ENCODE measurements around the gene PADI3. TPM values are rescaled to one million over a fixed set of nuclear protein-coding genes. Genes with fewer than 3 reads are reported as not detected.

The PADI3 gene
- total and polyA plus RNA-seq, 2 donors (not counting 3 experiments of a cell fraction or from before 2014, with no cell fraction given): not detected

- no peak overlapping the region for H3K27ac ChIP-seq (ENCODE audit: insufficient read depth, low read depth, low read length)
- no peaks in the 10 kb centered on the region for H3K9me3 ChIP-seq (replicated peaks; ENCODE audit: control insufficient read depth, insufficient read depth, low read length)
- H3K4me1 ChIP-seq (ENCODE audit: control insufficient read depth, extremely low read depth, insufficient read depth, low read length): no peaks in the 10 kb centered on the region
- TF ChIP-seq MYC (IDR thresholded peaks at IDR 0.05; ENCODE audit: low read depth, low read length): no peak
- TF ChIP-seq JUN (IDR thresholded peaks at IDR 0.05; ENCODE audit: borderline replicate concordance, insufficient read depth, insufficient read length, low read depth): no peak
- TF ChIP-seq EZH2 (IDR thresholded peaks at IDR 0.05; ENCODE audit: borderline replicate concordance, low read depth, low read length, severe bottlenecking): no peak
- no peak for TF ChIP-seq MAX (IDR thresholded peaks at IDR 0.05; ENCODE audit: insufficient read depth, insufficient read length)
- no peak for TF ChIP-seq POLR2A (IDR thresholded peaks at IDR 0.05; ENCODE audit: low read depth, low read length)
- TF ChIP-seq GATA2 (IDR thresholded peaks at IDR 0.05; ENCODE audit: insufficient read depth, insufficient read length, low read depth, low read length): no peak
- TF ChIP-seq FOS (IDR thresholded peaks at IDR 0.05; ENCODE audit: borderline replicate concordance, insufficient read depth, low read length): no peak
- no peak for TF ChIP-seq POLR2AphosphoS5 (IDR thresholded peaks at IDR 0.05; ENCODE audit: insufficient read depth, low read depth, low read length)
- TF ChIP-seq, protein P1, sequence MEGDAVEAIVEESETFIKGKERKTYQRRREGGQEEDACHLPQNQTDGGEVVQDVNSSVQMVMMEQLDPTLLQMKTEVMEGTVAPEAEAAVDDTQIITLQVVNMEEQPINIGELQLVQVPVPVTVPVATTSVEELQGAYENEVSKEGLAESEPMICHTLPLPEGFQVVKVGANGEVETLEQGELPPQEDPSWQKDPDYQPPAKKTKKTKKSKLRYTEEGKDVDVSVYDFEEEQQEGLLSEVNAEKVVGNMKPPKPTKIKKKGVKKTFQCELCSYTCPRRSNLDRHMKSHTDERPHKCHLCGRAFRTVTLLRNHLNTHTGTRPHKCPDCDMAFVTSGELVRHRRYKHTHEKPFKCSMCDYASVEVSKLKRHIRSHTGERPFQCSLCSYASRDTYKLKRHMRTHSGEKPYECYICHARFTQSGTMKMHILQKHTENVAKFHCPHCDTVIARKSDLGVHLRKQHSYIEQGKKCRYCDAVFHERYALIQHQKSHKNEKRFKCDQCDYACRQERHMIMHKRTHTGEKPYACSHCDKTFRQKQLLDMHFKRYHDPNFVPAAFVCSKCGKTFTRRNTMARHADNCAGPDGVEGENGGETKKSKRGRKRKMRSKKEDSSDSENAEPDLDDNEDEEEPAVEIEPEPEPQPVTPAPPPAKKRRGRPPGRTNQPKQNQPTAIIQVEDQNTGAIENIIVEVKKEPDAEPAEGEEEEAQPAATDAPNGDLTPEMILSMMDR (IDR thresholded peaks at IDR 0.05; ENCODE audit: extremely low read depth in 1 of 2, insufficient read depth in 1 of 2, low read depth in 1 of 2, low read length in 2 of 2): no peak
- H3K36me3 ChIP-seq (ENCODE audit: control insufficient read depth in 2 of 2, extremely low read depth in 1 of 2, insufficient read depth in 2 of 2, low read length in 2 of 2): no peaks in the 10 kb centered on the region
- no peak overlapping the region for H3K4me2 ChIP-seq (ENCODE audit: insufficient read depth, low read length)
- DNase-seq (ENCODE audit: low read depth, low spot score): no peak
- H3K79me2 ChIP-seq (ENCODE audit: control insufficient read depth, insufficient read depth, low read length): no peaks in the 10 kb centered on the region
- ChIA-PET POLR2A (interaction anchor here (0.5 kb wide), 1 partner anchor 18 kb away, joined by 5 read pairs; no protein-coding TSS in a partner anchor), CTCF (no interaction called here)
- dilution Hi-C loops (cut with MboI; ENCODE audit: extremely low pct_ligation_motif_present, low sequenced_read_pairs): no loop called here
- FAIRE-seq: no peak
- H2AFZ ChIP-seq (ENCODE audit: low read depth, low read length): no peak overlapping the region
- no TSS peak for BruUV-seq (replicated peaks)
- intact Hi-C loops (cut with micrococcal nuclease): no loop called here
- H3K27me3 ChIP-seq (ENCODE audit: control insufficient read depth in 2 of 2, insufficient read depth in 2 of 2, low read length in 2 of 2): no peaks in the 10 kb centered on the region
- H3K4me3 ChIP-seq (replicated peaks in 1 of 3; ENCODE audit: insufficient read depth in 1 of 3, low read depth in 1 of 3, low read length in 3 of 3): no peak overlapping the region
- H3K9ac ChIP-seq (replicated peaks; ENCODE audit: extremely low read depth, insufficient read depth, low read length): no peak overlapping the region
- no peaks in the 10 kb centered on the region for H3K9me1 ChIP-seq (replicated peaks; ENCODE audit: control insufficient read depth, extremely low read depth, insufficient read depth, low read length)
- H4K20me1 ChIP-seq (replicated peaks; ENCODE audit: control insufficient read depth, extremely low read depth, insufficient read depth, low read length): no peaks in the 10 kb centered on the region
These were observed 39.5 kb upstream of the PADI3 start for GRCh38 chr1:17209430-17209829.

All from endothelial cell of umbilical vein (primary cell).